Measurements from ENCODE around the gene CEP70. TPM values are rescaled to one million over a fixed set of nuclear protein-coding genes. Genes with fewer than 3 reads are reported as not detected.

CEP70 gene
- total RNA-seq, 1 donor from 2014 or later: 6.5 TPM

DNA sequence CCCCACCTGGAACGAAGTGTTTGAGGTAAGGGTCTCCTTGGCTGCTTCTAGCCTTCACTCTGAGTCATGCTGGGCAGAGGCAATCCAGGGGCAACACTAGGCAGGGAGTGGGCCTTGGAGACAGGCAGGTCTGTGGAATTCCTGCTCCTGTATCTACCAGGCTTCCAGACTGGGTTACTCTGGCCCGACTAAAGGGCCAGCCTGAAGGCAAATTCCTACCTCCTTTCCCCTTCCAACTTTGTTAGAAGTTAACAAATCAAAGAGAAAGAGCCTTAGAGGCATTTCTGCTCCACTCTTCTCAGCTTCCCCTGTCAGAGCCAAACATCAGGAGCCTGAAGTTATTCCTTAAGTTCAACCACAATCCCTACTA is 129.6 kb downstream of the CEP70 start:
- H3K36me3 Mint-ChIP-seq (ENCODE audit: low read depth, unreplicated experiment): peaks cover 15% of the 10 kb centered on the region
- DNase-seq (ENCODE audit: low read depth) (no peak), FAIRE-seq (no peak)
- Histone ChIP-seq H3K27ac (ENCODE audit: low read depth, low read length) (no peak overlapping the region), H3K9me3 (ENCODE audit: insufficient read depth, low read depth, low read length) (no peaks in the 10 kb centered on the region), H3K27me3 (ENCODE audit: insufficient read depth, low read length) (peaks cover 7% of the 10 kb centered on the region), H3K4me2 (ENCODE audit: low read length) (no peak overlapping the region), H3K79me2 (ENCODE audit: insufficient read depth, low read length) (no peaks in the 10 kb centered on the region), H3K36me3 (ENCODE audit: insufficient read depth, low read length) (no peaks in the 10 kb centered on the region), H4K20me1 (ENCODE audit: insufficient read depth, low read length) (no peaks in the 10 kb centered on the region), H2AFZ (ENCODE audit: low read depth, low read length) (no peak overlapping the region), H3K4me3 (ENCODE audit: insufficient read depth, low read depth, low read length) (no peak overlapping the region), H3K4me1 (ENCODE audit: insufficient read depth, low read length) (no peaks in the 10 kb centered on the region), H3K9ac (ENCODE audit: low read length) (no peak overlapping the region)
- no peaks in the 10 kb centered on the region for H3K9me3 Mint-ChIP-seq (ENCODE audit: unreplicated experiment)
- no peak overlapping the region for H3K27ac Mint-ChIP-seq (ENCODE audit: unreplicated experiment)
- H3K4me1 Mint-ChIP-seq (ENCODE audit: low read depth, unreplicated experiment): peaks cover 6% of the 10 kb centered on the region
- peaks cover 10% of the 10 kb centered on the region for H3K27me3 Mint-ChIP-seq (ENCODE audit: low read depth, unreplicated experiment)
- no peak overlapping the region for H3K4me3 Mint-ChIP-seq (ENCODE audit: unreplicated experiment)
- TF ChIP-seq, protein P1, sequence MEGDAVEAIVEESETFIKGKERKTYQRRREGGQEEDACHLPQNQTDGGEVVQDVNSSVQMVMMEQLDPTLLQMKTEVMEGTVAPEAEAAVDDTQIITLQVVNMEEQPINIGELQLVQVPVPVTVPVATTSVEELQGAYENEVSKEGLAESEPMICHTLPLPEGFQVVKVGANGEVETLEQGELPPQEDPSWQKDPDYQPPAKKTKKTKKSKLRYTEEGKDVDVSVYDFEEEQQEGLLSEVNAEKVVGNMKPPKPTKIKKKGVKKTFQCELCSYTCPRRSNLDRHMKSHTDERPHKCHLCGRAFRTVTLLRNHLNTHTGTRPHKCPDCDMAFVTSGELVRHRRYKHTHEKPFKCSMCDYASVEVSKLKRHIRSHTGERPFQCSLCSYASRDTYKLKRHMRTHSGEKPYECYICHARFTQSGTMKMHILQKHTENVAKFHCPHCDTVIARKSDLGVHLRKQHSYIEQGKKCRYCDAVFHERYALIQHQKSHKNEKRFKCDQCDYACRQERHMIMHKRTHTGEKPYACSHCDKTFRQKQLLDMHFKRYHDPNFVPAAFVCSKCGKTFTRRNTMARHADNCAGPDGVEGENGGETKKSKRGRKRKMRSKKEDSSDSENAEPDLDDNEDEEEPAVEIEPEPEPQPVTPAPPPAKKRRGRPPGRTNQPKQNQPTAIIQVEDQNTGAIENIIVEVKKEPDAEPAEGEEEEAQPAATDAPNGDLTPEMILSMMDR (IDR thresholded peaks at IDR 0.05; ENCODE audit: insufficient read depth, low read depth, low read length): no peak
- no peak for TF ChIP-seq EZH2 (IDR thresholded peaks at IDR 0.05; ENCODE audit: insufficient read depth, low read length)

DNA sequence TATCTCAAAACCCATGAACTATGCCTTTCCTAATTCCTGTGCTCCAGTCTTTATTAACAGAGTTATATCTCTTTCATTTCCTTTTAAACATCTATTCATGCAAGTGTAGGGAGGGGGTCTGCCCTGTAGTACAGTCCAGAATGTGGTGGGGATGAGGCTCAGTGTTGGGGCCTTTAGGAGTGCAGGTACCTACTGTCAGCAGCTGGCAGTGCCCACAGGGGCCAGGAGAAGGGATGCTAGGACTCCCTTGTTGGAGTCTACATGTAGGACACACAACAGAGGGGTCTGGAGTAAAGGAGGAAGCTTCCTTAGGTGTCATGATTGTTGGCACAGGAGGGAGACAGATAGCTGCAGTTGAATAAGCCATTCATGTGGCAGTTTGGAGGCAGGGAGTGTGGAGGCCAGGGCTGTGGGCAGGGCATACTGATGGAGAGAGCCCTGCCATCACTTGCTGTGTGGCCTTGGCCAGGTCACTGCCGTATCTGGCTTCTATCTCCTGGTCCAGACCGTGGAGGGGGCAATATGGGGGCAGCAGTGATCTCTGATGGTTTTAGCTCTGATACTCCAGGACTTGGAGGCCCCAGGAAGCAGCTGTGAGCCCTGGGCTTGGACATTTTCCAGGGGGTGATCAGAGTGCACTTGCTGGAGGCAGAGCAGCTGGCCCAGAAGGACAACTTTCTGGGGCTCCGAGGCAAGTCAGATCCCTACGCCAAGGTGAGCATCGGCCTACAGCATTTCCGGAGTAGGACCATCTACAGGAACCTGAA is 130.2 kb downstream of the CEP70 start:
- Mint-ChIP-seq H3K4me1 (ENCODE audit: low read depth, unreplicated experiment) (peaks cover 6% of the 10 kb centered on the region), H3K36me3 (ENCODE audit: low read depth, unreplicated experiment) (peaks cover 14% of the 10 kb centered on the region), H3K9me3 (ENCODE audit: unreplicated experiment) (no peaks in the 10 kb centered on the region), H3K27me3 (ENCODE audit: low read depth, unreplicated experiment) (peaks cover 10% of the 10 kb centered on the region), H3K4me3 (ENCODE audit: unreplicated experiment) (no peak overlapping the region), H3K27ac (ENCODE audit: unreplicated experiment) (no peak overlapping the region)
- Histone ChIP-seq H3K27me3 (ENCODE audit: insufficient read depth, low read length) (peaks cover 7% of the 10 kb centered on the region), H2AFZ (ENCODE audit: low read depth, low read length) (no peak overlapping the region), H3K9ac (ENCODE audit: low read length) (no peak overlapping the region), H3K4me2 (ENCODE audit: low read length) (no peak overlapping the region), H3K4me1 (ENCODE audit: insufficient read depth, low read length) (no peaks in the 10 kb centered on the region), H3K79me2 (ENCODE audit: insufficient read depth, low read length) (no peaks in the 10 kb centered on the region), H3K36me3 (ENCODE audit: insufficient read depth, low read length) (no peaks in the 10 kb centered on the region), H3K27ac (ENCODE audit: low read depth, low read length) (no peak overlapping the region), H3K9me3 (ENCODE audit: insufficient read depth, low read depth, low read length) (no peaks in the 10 kb centered on the region), H3K4me3 (ENCODE audit: insufficient read depth, low read depth, low read length) (no peak overlapping the region), H4K20me1 (ENCODE audit: insufficient read depth, low read length) (no peaks in the 10 kb centered on the region)
- FAIRE-seq (no peak), DNase-seq (ENCODE audit: low read depth) (no peak)
- TF ChIP-seq, protein P1 (IDR thresholded peaks at IDR 0.05; ENCODE audit: insufficient read depth, low read depth, low read length): no peak
- TF ChIP-seq EZH2 (IDR thresholded peaks at IDR 0.05; ENCODE audit: insufficient read depth, low read length): no peak

DNA sequence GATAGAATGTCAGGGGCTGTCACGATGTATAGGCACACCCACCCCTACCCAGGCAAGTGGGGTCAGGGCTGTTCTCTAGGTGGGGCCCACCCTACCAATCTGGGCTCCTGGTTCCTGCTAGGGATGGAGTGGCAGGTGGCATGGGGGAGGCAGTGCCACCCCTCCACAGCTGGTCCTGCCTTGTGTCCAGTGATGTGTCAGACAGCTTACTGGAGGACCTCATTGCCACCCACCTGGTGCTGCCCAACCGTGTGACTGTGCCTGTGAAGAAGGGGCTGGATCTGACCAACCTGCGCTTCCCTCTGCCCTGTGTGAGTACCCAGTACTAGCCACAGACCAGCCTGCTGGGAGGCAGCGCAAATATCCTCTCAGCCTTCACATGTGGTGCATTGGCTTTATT is 132.2 kb downstream of the CEP70 start:
- H3K4me2 ChIP-seq (ENCODE audit: low read length): no peak overlapping the region
- H3K4me1 Mint-ChIP-seq (ENCODE audit: low read depth, unreplicated experiment): peaks cover 6% of the 10 kb centered on the region
- FAIRE-seq: no peak

More for the DNA sequence above, 132.2 kb downstream of the CEP70 start:
- Histone ChIP-seq H3K79me2 (ENCODE audit: insufficient read depth, low read length) (no peaks in the 10 kb centered on the region), H3K9ac (ENCODE audit: low read length) (no peak overlapping the region), H3K27ac (ENCODE audit: low read depth, low read length) (no peak overlapping the region), H4K20me1 (ENCODE audit: insufficient read depth, low read length) (no peaks in the 10 kb centered on the region), H2AFZ (ENCODE audit: low read depth, low read length) (no peak overlapping the region), H3K4me1 (ENCODE audit: insufficient read depth, low read length) (no peaks in the 10 kb centered on the region), H3K4me3 (ENCODE audit: insufficient read depth, low read depth, low read length) (no peak overlapping the region), H3K36me3 (ENCODE audit: insufficient read depth, low read length) (no peaks in the 10 kb centered on the region), H3K27me3 (ENCODE audit: insufficient read depth, low read length) (no peaks in the 10 kb centered on the region), H3K9me3 (ENCODE audit: insufficient read depth, low read depth, low read length) (no peaks in the 10 kb centered on the region)
- H3K36me3 Mint-ChIP-seq (ENCODE audit: low read depth, unreplicated experiment): peaks cover 17% of the 10 kb centered on the region
- peaks cover 4% of the 10 kb centered on the region for H3K27me3 Mint-ChIP-seq (ENCODE audit: low read depth, unreplicated experiment)
- no peak overlapping the region for H3K4me3 Mint-ChIP-seq (ENCODE audit: unreplicated experiment)
- no peaks in the 10 kb centered on the region for H3K9me3 Mint-ChIP-seq (ENCODE audit: unreplicated experiment)
- TF ChIP-seq, protein P1 (IDR thresholded peaks at IDR 0.05; ENCODE audit: insufficient read depth, low read depth, low read length): no peak
- TF ChIP-seq EZH2 (IDR thresholded peaks at IDR 0.05; ENCODE audit: insufficient read depth, low read length): no peak
- DNase-seq (ENCODE audit: low read depth): no peak
- H3K27ac Mint-ChIP-seq (ENCODE audit: unreplicated experiment): no peak overlapping the region
